ENCODE data around the gene CNTN5.

The CNTN5 gene

GRCh38 chr11:100235085-100235484 is 1214.3 kb downstream of the CNTN5 start:
- TF ChIP-seq CTCF (IDR thresholded peaks at IDR 0.05), result no peak

- no peak for TF ChIP-seq CTCF (IDR thresholded peaks at IDR 0.05)
These were observed 1219.3 kb downstream of the CNTN5 start for GRCh38 chr11:100240025-100240539.

GRCh38 chr11:100247704-100248103 is 1227.0 kb downstream of the CNTN5 start:
- TF ChIP-seq CTCF (IDR thresholded peaks at IDR 0.05), result no peak

- TF ChIP-seq CTCF (IDR thresholded peaks at IDR 0.05), result no peak
These were observed 1248.8 kb downstream of the CNTN5 start for GRCh38 chr11:100269516-100269915.

- no peak for TF ChIP-seq CTCF (IDR thresholded peaks at IDR 0.05)
These were observed 1252.5 kb downstream of the CNTN5 start for GRCh38 chr11:100273066-100273815.

- TF ChIP-seq CTCF (IDR thresholded peaks at IDR 0.05), result no peak
These were observed 1274.0 kb downstream of the CNTN5 start for GRCh38 chr11:100294748-100295147.

- no peak for TF ChIP-seq CTCF (IDR thresholded peaks at IDR 0.05)
These were observed 1275.4 kb downstream of the CNTN5 start for GRCh38 chr11:100296051-100296679.
